ENCODE data around the gene IL32. TPM values are rescaled to one million over a fixed set of nuclear protein-coding genes. Genes with fewer than 3 reads are reported as not detected.

Gene IL32
- total RNA-seq, 1 donor from 2014 or later: 1.4 TPM

DNA sequence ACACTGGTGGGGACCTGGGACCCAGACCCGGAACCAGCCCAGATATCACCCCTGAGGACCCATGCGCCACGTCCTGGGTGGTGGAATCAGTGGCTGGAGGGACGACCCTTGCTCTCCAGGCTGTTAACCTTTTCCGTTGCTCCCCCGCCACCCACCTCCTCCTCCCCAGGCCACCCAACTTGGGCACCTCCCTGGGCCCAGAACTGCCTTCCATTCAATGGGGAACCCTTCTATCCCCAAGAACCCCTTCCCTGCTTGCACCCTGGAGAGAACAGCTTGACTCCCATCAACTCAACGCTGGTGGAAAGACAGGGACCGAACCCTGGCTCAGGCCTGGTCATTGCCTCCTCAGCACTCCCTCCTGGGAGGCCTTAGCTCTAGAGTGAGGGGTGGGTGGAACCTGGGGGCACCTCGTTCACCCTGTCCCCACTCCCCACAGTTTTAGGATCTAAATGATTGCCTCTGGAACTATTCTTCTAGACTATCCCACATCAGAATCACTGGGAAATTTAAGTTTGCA is 5.7 kb upstream of the IL32 start:
- Histone ChIP-seq H3K79me2 (ENCODE audit: low read depth) (no peaks in the 10 kb centered on the region), H2AFZ (replicated peaks) (peak overlapping the region; percentile 97), H3K9me3 (ENCODE audit: low read depth) (no peaks in the 10 kb centered on the region), H3K27ac (no peak overlapping the region), H3K9ac (no peak overlapping the region), H3F3A (ENCODE audit: low read depth) (peaks cover 5% of the 10 kb centered on the region), H3K4me1 (peaks cover 4% of the 10 kb centered on the region), H3K4me3 (peak overlapping the region; percentile 96), H4K20me1 (ENCODE audit: low read depth) (peaks cover 16% of the 10 kb centered on the region), H3K4me2 (peak overlapping the region; percentile 98), H3K27me3 (peaks cover 47% of the 10 kb centered on the region), H3K36me3 (no peaks in the 10 kb centered on the region)
- Mint-ChIP-seq H3K4me1 (peaks cover 11% of the 10 kb centered on the region), H3K9me3 (no peaks in the 10 kb centered on the region), H3K27me3 (ENCODE audit: insufficient read depth, low read depth) (peaks cover 6% of the 10 kb centered on the region), H3K4me3 (peak overlapping the region; percentile 82), H3K27ac (peak overlapping the region; percentile 91), H3K36me3 (peaks cover 2% of the 10 kb centered on the region)
- DNase-seq (ENCODE audit: low spot score): no peak
- TF ChIP-seq EZH2 (IDR thresholded peaks at IDR 0.05) (no peak), EZH2phosphoT487 (IDR thresholded peaks at IDR 0.05) (no peak), CTCF (IDR thresholded peaks at IDR 0.05) (no peak)

GRCh38 chr16:3060339-3061127 is 4.9 kb upstream of the IL32 start:
- H3K27ac Mint-ChIP-seq: no peak overlapping the region
- Histone ChIP-seq H3K4me2 (no peak overlapping the region), H3K9me3 (ENCODE audit: low read depth) (no peaks in the 10 kb centered on the region), H3K36me3 (no peaks in the 10 kb centered on the region), H2AFZ (replicated peaks) (no peak overlapping the region), H3K79me2 (ENCODE audit: low read depth) (no peaks in the 10 kb centered on the region), H3K27me3 (peaks cover 47% of the 10 kb centered on the region), H3K4me3 (no peak overlapping the region), H3K4me1 (peaks cover 4% of the 10 kb centered on the region), H3K27ac (no peak overlapping the region), H3K9ac (no peak overlapping the region), H4K20me1 (ENCODE audit: low read depth) (peaks cover 16% of the 10 kb centered on the region), H3F3A (ENCODE audit: low read depth) (peaks cover 5% of the 10 kb centered on the region)
- peaks cover 8% of the 10 kb centered on the region for H3K4me1 Mint-ChIP-seq
- peaks cover 7% of the 10 kb centered on the region for H3K27me3 Mint-ChIP-seq (ENCODE audit: insufficient read depth, low read depth)
- no peaks in the 10 kb centered on the region for H3K9me3 Mint-ChIP-seq
- no peaks in the 10 kb centered on the region for H3K36me3 Mint-ChIP-seq
- no peak for DNase-seq (ENCODE audit: low spot score)
- peak overlapping the region; percentile 82 for H3K4me3 Mint-ChIP-seq
- TF ChIP-seq CTCF (IDR thresholded peaks at IDR 0.05) (no peak), EZH2 (IDR thresholded peaks at IDR 0.05) (no peak), EZH2phosphoT487 (IDR thresholded peaks at IDR 0.05) (no peak)

DNA sequence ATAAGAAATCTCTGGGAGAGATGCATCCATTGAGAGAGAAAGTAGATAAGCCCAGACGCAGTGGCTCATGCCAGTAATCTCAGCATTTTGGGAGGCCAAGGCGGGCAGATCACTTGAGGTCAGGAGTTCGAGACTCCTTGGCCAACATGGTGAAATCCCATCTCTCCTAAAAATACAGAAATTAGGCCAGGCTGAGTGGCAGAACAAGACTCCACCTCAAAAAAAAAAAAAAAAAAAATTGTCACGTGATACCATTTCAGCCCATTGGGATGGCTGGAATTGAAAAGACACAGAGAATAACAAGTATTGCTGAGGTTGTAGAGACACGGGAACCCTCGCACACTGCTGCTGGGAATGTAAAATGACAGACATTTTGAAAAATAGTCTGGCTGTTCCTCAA is 2.9 kb upstream of the IL32 start:
- Histone ChIP-seq H4K20me1 (ENCODE audit: low read depth) (peaks cover 9% of the 10 kb centered on the region), H3K9me3 (ENCODE audit: low read depth) (no peaks in the 10 kb centered on the region), H2AFZ (replicated peaks) (no peak overlapping the region), H3F3A (ENCODE audit: low read depth) (peaks cover 5% of the 10 kb centered on the region), H3K4me3 (no peak overlapping the region), H3K4me2 (no peak overlapping the region), H3K79me2 (ENCODE audit: low read depth) (no peaks in the 10 kb centered on the region), H3K27me3 (peaks cover 37% of the 10 kb centered on the region), H3K36me3 (no peaks in the 10 kb centered on the region), H3K27ac (no peak overlapping the region), H3K9ac (no peak overlapping the region), H3K4me1 (peaks cover 4% of the 10 kb centered on the region)
- TF ChIP-seq EZH2 (IDR thresholded peaks at IDR 0.05) (no peak), CTCF (IDR thresholded peaks at IDR 0.05) (no peak), EZH2phosphoT487 (IDR thresholded peaks at IDR 0.05) (no peak)
- H3K27ac Mint-ChIP-seq: no peak overlapping the region
- peaks cover 8% of the 10 kb centered on the region for H3K4me1 Mint-ChIP-seq
- no peak for DNase-seq (ENCODE audit: low spot score)
- H3K27me3 Mint-ChIP-seq (ENCODE audit: insufficient read depth, low read depth): peaks cover 10% of the 10 kb centered on the region
- no peaks in the 10 kb centered on the region for H3K36me3 Mint-ChIP-seq
- no peak overlapping the region for H3K4me3 Mint-ChIP-seq
- H3K9me3 Mint-ChIP-seq: no peaks in the 10 kb centered on the region

All from neural progenitor cell (in vitro differentiated cells).